ENCODE measurements around the gene SLC6A18.
"Not testable (repeated sequence)": the region's sequence is repeated elsewhere in the genome, so short reads cannot be mapped to it uniquely, and the experiment has no call there.

Gene SLC6A18

GRCh38 chr5:1218351-1219080 lies 6.7 kb upstream of the SLC6A18 start:
- DNase-seq: no peak

GRCh38 chr5:1219098-1219767 lies 5.9 kb upstream of the SLC6A18 start:
- no peak for DNase-seq

- no peak for DNase-seq
Measured at GRCh38 chr5:1219768-1220100, 5.4 kb upstream of the SLC6A18 start.

GRCh38 chr5:1220351-1220750 lies 4.8 kb upstream of the SLC6A18 start:
- no peak for DNase-seq

- no peak for DNase-seq
Measured at GRCh38 chr5:1220831-1221230, 4.3 kb upstream of the SLC6A18 start.

GRCh38 chr5:1221721-1222120 lies 3.5 kb upstream of the SLC6A18 start:
- no peak for DNase-seq

GRCh38 chr5:1222147-1222546 lies 3.0 kb upstream of the SLC6A18 start:
- DNase-seq: no peak

GRCh38 chr5:1222621-1223277 lies 2.4 kb upstream of the SLC6A18 start:
- no peak for DNase-seq

- no peak for DNase-seq
Measured at GRCh38 chr5:1223278-1223670, 1.9 kb upstream of the SLC6A18 start.

GRCh38 chr5:1224631-1225030 lies 550 bp upstream of the SLC6A18 start:
- no peak for DNase-seq

GRCh38 chr5:1226231-1226630 lies 1.1 kb downstream of the SLC6A18 start:
- DNase-seq: no peak

GRCh38 chr5:1226839-1227581 lies 1.8 kb downstream of the SLC6A18 start:
- no peak for DNase-seq

- peak; percentile 71 for DNase-seq
Measured at GRCh38 chr5:1227667-1228066, 2.5 kb downstream of the SLC6A18 start.

- no peak for DNase-seq
Measured at GRCh38 chr5:1228120-1228519, 2.9 kb downstream of the SLC6A18 start.

GRCh38 chr5:1229023-1229422 lies 3.8 kb downstream of the SLC6A18 start:
- DNase-seq: not testable (repeated sequence)

GRCh38 chr5:1229822-1230221 lies 4.6 kb downstream of the SLC6A18 start:
- DNase-seq: no peak

GRCh38 chr5:1230551-1230950 lies 5.4 kb downstream of the SLC6A18 start:
- no peak for DNase-seq

- no peak for DNase-seq
Measured at GRCh38 chr5:1231354-1231905, 6.2 kb downstream of the SLC6A18 start.

GRCh38 chr5:1232780-1233179 lies 7.6 kb downstream of the SLC6A18 start:
- DNase-seq: no peak

- no peak for DNase-seq
Measured at GRCh38 chr5:1235379-1235778, 10.2 kb downstream of the SLC6A18 start.

GRCh38 chr5:1235838-1236237 lies 10.7 kb downstream of the SLC6A18 start:
- DNase-seq: no peak

GRCh38 chr5:1239505-1240251 lies 14.5 kb downstream of the SLC6A18 start:
- DNase-seq: no peak
